Brain microvascular endothelial cell (primary cell): ENCODE data around the gene VAPA.
A peak's percentile ranks its signal among the peaks of the same experiment; 100 is the strongest.

Experiments
- DNase-seq: peaks from one replicate; pipeline ENCODE4 v3.0.0-alpha.2; 2020
- H3K27ac ChIP-seq: fragments of 250-450 bp; sonication (Bioruptor Pico); 2 replicates; pipeline ENCODE4 v1.5.1; 2020; ENCODE audit warnings: mild to moderate bottlenecking, moderate library complexity
- H3K27me3 ChIP-seq: fragments of 250-450 bp; sonication (Bioruptor Pico); replicated peaks from 2 replicates; pipeline ENCODE4 v1.5.1; 2020; ENCODE audit warnings: mild to moderate bottlenecking
- H3K36me3 ChIP-seq: fragments of 250-450 bp; sonication (Bioruptor Pico); replicated peaks from 2 replicates; pipeline ENCODE4 v1.5.1; 2020; ENCODE audit warnings: mild to moderate bottlenecking
- H3K4me3 ChIP-seq: 2 replicates; pipeline ENCODE4 v1.5.1; 2011; ENCODE audit warnings: low read depth, mild to moderate bottlenecking, control low read depth, low read length, moderate library complexity
- CTCF ChIP-seq: IDR thresholded peaks from 2 replicates; pipeline ENCODE4 v1.5.1; 2011; ENCODE audit warnings: low read depth, mild to moderate bottlenecking, moderate library complexity, low read length, control low read depth, inconsistent platforms; ENCODE audit errors: missing control alignments
- in situ Hi-C: cut with HindIII; loops from 2 replicates; pipeline ENCODE4 v1.10.0; 2017; ENCODE audit warnings: low sequenced_read_pairs, low pct_ligation_motif_present

Gene VAPA

GRCh38 chr18:9971313-9971920 lies 57.6 kb downstream of the VAPA start:
- Histone ChIP-seq H3K27ac (no peak overlapping the region), H3K4me3 (no peak overlapping the region), H3K36me3 (no peaks in the 10 kb centered on the region), H3K27me3 (peaks cover 3% of the 10 kb centered on the region)
- peak; percentile 79 for DNase-seq
- in situ Hi-C loops = loop anchor here (10.0 kb wide), 1 partner anchor 543 kb away; no protein-coding TSS in a partner anchor
- TF ChIP-seq CTCF = peak; percentile 73

GRCh38 chr18:9973470-9973869 lies 59.7 kb downstream of the VAPA start:
- in situ Hi-C loops = loop anchor here (10.0 kb wide), 1 partner anchor 541 kb away; no protein-coding TSS in a partner anchor
- Histone ChIP-seq H3K4me3 (no peak overlapping the region), H3K36me3 (no peaks in the 10 kb centered on the region), H3K27me3 (peaks cover 2% of the 10 kb centered on the region), H3K27ac (no peak overlapping the region)
- DNase-seq = no peak
- TF ChIP-seq CTCF = no peak

DNA sequence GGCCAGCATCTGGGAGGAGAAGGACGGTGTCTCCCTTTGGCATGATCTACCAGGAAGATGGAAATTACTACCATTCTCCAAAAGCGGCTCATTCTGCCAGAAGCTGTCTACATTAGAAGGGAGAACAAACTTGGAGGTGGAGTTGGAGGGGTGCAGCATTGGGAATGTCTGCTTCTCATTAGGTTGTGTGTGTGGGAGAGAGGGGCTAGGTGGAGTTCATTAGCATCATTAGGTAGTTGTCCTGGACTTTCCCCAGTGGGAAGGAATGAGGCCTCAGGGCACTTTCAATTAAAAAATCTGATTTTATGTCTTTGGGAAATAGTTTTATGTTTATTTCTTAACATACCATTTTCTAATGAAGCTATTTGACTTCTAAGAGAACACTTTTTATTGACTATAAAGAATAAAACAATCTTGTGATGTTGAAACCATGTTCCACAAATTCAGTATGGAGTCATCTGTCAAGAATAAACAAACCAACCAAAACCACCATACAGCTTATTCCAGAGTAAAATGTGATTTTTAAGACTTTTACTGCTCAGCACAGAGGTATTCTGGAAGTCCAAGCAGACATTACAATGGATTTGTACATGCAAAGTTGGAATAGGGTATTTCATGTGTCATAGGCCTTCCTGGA lies 60.6 kb downstream of the VAPA start:
- no peak for DNase-seq
- Histone ChIP-seq H3K36me3 (no peaks in the 10 kb centered on the region), H3K27me3 (no peaks in the 10 kb centered on the region), H3K4me3 (no peak overlapping the region), H3K27ac (no peak overlapping the region)
- in situ Hi-C loops = loop anchor here (10.0 kb wide), 1 partner anchor 540 kb away; no protein-coding TSS in a partner anchor
- no peak for TF ChIP-seq CTCF

DNA sequence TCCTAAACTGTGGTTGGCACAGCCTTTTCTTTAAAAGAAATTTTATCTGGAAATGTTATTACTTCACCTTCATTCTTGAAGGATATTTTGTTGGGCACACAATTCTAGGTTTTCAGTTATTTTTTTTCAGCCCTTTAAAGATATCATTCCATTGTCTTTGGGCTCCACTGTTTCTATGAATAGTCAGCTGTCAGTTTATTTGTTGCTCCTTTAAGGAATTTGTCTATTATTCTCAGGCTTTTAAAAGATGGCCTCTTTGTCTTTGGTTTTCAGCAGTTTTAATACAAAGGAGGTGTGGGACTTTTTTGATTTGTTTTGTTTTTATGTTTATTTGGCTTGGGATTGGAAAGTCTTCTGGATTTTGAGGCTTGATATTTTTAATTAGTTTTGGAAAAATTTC lies 61.8 kb downstream of the VAPA start:
- in situ Hi-C loops = loop anchor here (10.0 kb wide), 1 partner anchor 539 kb away; no protein-coding TSS in a partner anchor
- H3K27ac ChIP-seq = no peak overlapping the region
- no peak overlapping the region for H3K4me3 ChIP-seq
- no peaks in the 10 kb centered on the region for H3K27me3 ChIP-seq
- no peak for DNase-seq
- no peak for TF ChIP-seq CTCF
- H3K36me3 ChIP-seq = no peaks in the 10 kb centered on the region

- H3K27me3 ChIP-seq = no peaks in the 10 kb centered on the region
- no peak for TF ChIP-seq CTCF
- H3K36me3 ChIP-seq = no peaks in the 10 kb centered on the region
- in situ Hi-C loops = no loop called here
- peak; percentile 24 for DNase-seq
- no peak overlapping the region for H3K27ac ChIP-seq
- no peak overlapping the region for H3K4me3 ChIP-seq
Observed at GRCh38 chr18:9982711-9983110, 68.9 kb downstream of the VAPA start.

GRCh38 chr18:9984080-9984479 lies 70.3 kb downstream of the VAPA start:
- H3K27ac ChIP-seq = no peak overlapping the region
- in situ Hi-C loops = no loop called here
- no peak for DNase-seq
- no peak overlapping the region for H3K4me3 ChIP-seq
- H3K36me3 ChIP-seq = no peaks in the 10 kb centered on the region
- no peaks in the 10 kb centered on the region for H3K27me3 ChIP-seq
- TF ChIP-seq CTCF = no peak
